ENCODE measurements around the gene DIPK1A. TPM values are rescaled to one million over a fixed set of nuclear protein-coding genes. Genes with fewer than 3 reads are reported as not detected.
A peak's percentile ranks its signal among the peaks of the same experiment; 100 is the strongest.

DIPK1A gene
- total RNA-seq, 1 donor from 2014 or later, result 8.4 TPM

GRCh38 chr1:92808381-92808780, 152.9 kb downstream of the DIPK1A start:
- H3K9ac ChIP-seq (ENCODE audit: low read length), result no peak overlapping the region
- no peak overlapping the region for H2AFZ ChIP-seq (ENCODE audit: low read depth, low read length)
- H3K4me1 Mint-ChIP-seq (ENCODE audit: low read depth, unreplicated experiment), result peaks cover 13% of the 10 kb centered on the region
- H3K36me3 Mint-ChIP-seq (ENCODE audit: low read depth, unreplicated experiment), result no peaks in the 10 kb centered on the region
- no peak overlapping the region for H3K27ac Mint-ChIP-seq (ENCODE audit: unreplicated experiment)
- FAIRE-seq, result no peak
- TF ChIP-seq EZH2 (IDR thresholded peaks at IDR 0.05; ENCODE audit: insufficient read depth, low read length) (no peak), CTCF (IDR thresholded peaks at IDR 0.05; ENCODE audit: insufficient read depth, low read depth, low read length) (no peak)
- H3K79me2 ChIP-seq (ENCODE audit: insufficient read depth, low read length), result no peaks in the 10 kb centered on the region
- H3K4me1 ChIP-seq (ENCODE audit: insufficient read depth, low read length), result peaks cover 10% of the 10 kb centered on the region
- no peak overlapping the region for H3K4me2 ChIP-seq (ENCODE audit: low read length)
- H3K4me3 ChIP-seq (ENCODE audit: insufficient read depth, low read depth, low read length), result no peak overlapping the region
- no peak overlapping the region for H3K27ac ChIP-seq (ENCODE audit: low read depth, low read length)
- no peaks in the 10 kb centered on the region for H3K27me3 ChIP-seq (ENCODE audit: insufficient read depth, low read length)
- H3K4me3 Mint-ChIP-seq (ENCODE audit: unreplicated experiment), result no peak overlapping the region
- DNase-seq (ENCODE audit: low read depth), result peak; percentile 46
- H3K9me3 Mint-ChIP-seq (ENCODE audit: unreplicated experiment), result no peaks in the 10 kb centered on the region
- H3K27me3 Mint-ChIP-seq (ENCODE audit: low read depth, unreplicated experiment), result no peaks in the 10 kb centered on the region
- no peaks in the 10 kb centered on the region for H4K20me1 ChIP-seq (ENCODE audit: insufficient read depth, low read length)
- H3K9me3 ChIP-seq (ENCODE audit: insufficient read depth, low read depth, low read length), result no peaks in the 10 kb centered on the region
- no peaks in the 10 kb centered on the region for H3K36me3 ChIP-seq (ENCODE audit: insufficient read depth, low read length)

DNA sequence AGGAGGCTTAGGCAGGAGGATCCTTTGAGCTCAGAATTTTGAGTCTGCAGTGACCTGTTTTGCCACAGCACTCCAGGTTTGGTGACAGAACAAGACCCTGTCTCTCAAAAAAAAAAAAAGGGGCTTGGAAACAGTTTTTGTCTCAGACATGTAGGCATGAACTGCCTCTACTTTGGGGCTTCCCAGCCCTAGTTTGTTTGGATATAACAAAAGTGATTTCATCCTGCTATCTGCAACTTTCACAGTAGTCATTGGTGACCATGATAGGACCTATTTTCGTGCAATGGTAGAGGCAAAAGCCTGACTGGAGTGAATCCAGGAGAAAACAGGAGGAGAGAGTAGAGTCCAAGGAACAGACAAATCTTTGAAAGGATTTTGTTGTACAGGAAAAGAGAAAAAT, 156.0 kb downstream of the DIPK1A start:
- Histone ChIP-seq H3K27ac (ENCODE audit: low read depth, low read length) (peak overlapping the region; percentile 87), H3K4me1 (ENCODE audit: insufficient read depth, low read length) (peaks cover 10% of the 10 kb centered on the region), H3K79me2 (ENCODE audit: insufficient read depth, low read length) (no peaks in the 10 kb centered on the region), H3K4me2 (ENCODE audit: low read length) (peak overlapping the region; percentile 32), H3K36me3 (ENCODE audit: insufficient read depth, low read length) (no peaks in the 10 kb centered on the region), H3K27me3 (ENCODE audit: insufficient read depth, low read length) (no peaks in the 10 kb centered on the region), H4K20me1 (ENCODE audit: insufficient read depth, low read length) (no peaks in the 10 kb centered on the region), H2AFZ (ENCODE audit: low read depth, low read length) (no peak overlapping the region), H3K9ac (ENCODE audit: low read length) (peak overlapping the region; percentile 45), H3K4me3 (ENCODE audit: insufficient read depth, low read depth, low read length) (no peak overlapping the region), H3K9me3 (ENCODE audit: insufficient read depth, low read depth, low read length) (no peaks in the 10 kb centered on the region)
- Mint-ChIP-seq H3K4me1 (ENCODE audit: low read depth, unreplicated experiment) (peaks cover 10% of the 10 kb centered on the region), H3K27me3 (ENCODE audit: low read depth, unreplicated experiment) (no peaks in the 10 kb centered on the region), H3K4me3 (ENCODE audit: unreplicated experiment) (no peak overlapping the region), H3K9me3 (ENCODE audit: unreplicated experiment) (no peaks in the 10 kb centered on the region), H3K27ac (ENCODE audit: unreplicated experiment) (peak overlapping the region; percentile 98), H3K36me3 (ENCODE audit: low read depth, unreplicated experiment) (no peaks in the 10 kb centered on the region)
- TF ChIP-seq CTCF (IDR thresholded peaks at IDR 0.05; ENCODE audit: insufficient read depth, low read depth, low read length), result no peak
- TF ChIP-seq EZH2 (IDR thresholded peaks at IDR 0.05; ENCODE audit: insufficient read depth, low read length), result no peak
- DNase-seq (ENCODE audit: low read depth) (no peak), FAIRE-seq (no peak)

GRCh38 chr1:92804721-92805201, 156.5 kb downstream of the DIPK1A start:
- no peak overlapping the region for H3K4me3 Mint-ChIP-seq (ENCODE audit: unreplicated experiment)
- DNase-seq (ENCODE audit: low read depth), result peak; percentile 99
- H3K4me3 ChIP-seq (ENCODE audit: insufficient read depth, low read depth, low read length), result no peak overlapping the region

More at GRCh38 chr1:92804721-92805201, 156.5 kb downstream of the DIPK1A start:
- Histone ChIP-seq H3K4me2 (ENCODE audit: low read length) (peak overlapping the region; percentile 32), H3K9me3 (ENCODE audit: insufficient read depth, low read depth, low read length) (no peaks in the 10 kb centered on the region), H3K9ac (ENCODE audit: low read length) (peak overlapping the region; percentile 45), H3K4me1 (ENCODE audit: insufficient read depth, low read length) (peaks cover 10% of the 10 kb centered on the region), H4K20me1 (ENCODE audit: insufficient read depth, low read length) (no peaks in the 10 kb centered on the region), H3K27me3 (ENCODE audit: insufficient read depth, low read length) (no peaks in the 10 kb centered on the region), H3K79me2 (ENCODE audit: insufficient read depth, low read length) (no peaks in the 10 kb centered on the region), H3K36me3 (ENCODE audit: insufficient read depth, low read length) (no peaks in the 10 kb centered on the region), H3K27ac (ENCODE audit: low read depth, low read length) (peak overlapping the region; percentile 87), H2AFZ (ENCODE audit: low read depth, low read length) (no peak overlapping the region)
- no peaks in the 10 kb centered on the region for H3K9me3 Mint-ChIP-seq (ENCODE audit: unreplicated experiment)
- H3K27me3 Mint-ChIP-seq (ENCODE audit: low read depth, unreplicated experiment), result no peaks in the 10 kb centered on the region
- H3K27ac Mint-ChIP-seq (ENCODE audit: unreplicated experiment), result peak overlapping the region; percentile 98
- no peak for TF ChIP-seq EZH2 (IDR thresholded peaks at IDR 0.05; ENCODE audit: insufficient read depth, low read length)
- TF ChIP-seq CTCF (IDR thresholded peaks at IDR 0.05; ENCODE audit: insufficient read depth, low read depth, low read length), result no peak
- peak; percentile 98 for FAIRE-seq
- H3K4me1 Mint-ChIP-seq (ENCODE audit: low read depth, unreplicated experiment), result peaks cover 10% of the 10 kb centered on the region
- H3K36me3 Mint-ChIP-seq (ENCODE audit: low read depth, unreplicated experiment), result no peaks in the 10 kb centered on the region
